Measurements from ENCODE around the gene RXFP4. TPM values are rescaled to one million over a fixed set of nuclear protein-coding genes. Genes with fewer than 3 reads are reported as not detected.

Gene RXFP4
- total and polyA plus RNA-seq, 2 of the 13 experiments (the other 11 are each of a cell fraction or from before 2014, with no cell fraction given), result 0.38 to 1.4 TPM

DNA sequence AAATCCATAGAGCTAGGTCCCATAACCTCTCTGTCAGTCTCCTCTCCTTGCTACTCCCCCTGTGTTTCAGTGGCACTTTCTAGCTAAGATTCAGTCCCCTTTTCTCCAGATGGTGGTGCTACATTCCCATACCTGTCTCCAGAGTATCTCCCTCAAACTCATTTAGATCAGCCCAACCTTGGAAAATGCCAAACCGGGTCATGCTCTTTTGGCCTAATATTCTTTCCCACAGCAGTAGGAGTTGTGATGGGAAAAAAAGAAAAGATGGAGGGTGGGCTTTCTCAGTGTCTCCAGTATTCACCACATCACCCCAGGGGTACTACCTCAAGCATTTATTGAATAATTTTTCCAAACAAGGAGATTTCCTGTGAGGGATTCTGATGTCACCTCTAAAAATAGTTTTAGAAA lies 3.2 kb upstream of the RXFP4 start (continued):
- TF ChIP-seq, protein P1, sequence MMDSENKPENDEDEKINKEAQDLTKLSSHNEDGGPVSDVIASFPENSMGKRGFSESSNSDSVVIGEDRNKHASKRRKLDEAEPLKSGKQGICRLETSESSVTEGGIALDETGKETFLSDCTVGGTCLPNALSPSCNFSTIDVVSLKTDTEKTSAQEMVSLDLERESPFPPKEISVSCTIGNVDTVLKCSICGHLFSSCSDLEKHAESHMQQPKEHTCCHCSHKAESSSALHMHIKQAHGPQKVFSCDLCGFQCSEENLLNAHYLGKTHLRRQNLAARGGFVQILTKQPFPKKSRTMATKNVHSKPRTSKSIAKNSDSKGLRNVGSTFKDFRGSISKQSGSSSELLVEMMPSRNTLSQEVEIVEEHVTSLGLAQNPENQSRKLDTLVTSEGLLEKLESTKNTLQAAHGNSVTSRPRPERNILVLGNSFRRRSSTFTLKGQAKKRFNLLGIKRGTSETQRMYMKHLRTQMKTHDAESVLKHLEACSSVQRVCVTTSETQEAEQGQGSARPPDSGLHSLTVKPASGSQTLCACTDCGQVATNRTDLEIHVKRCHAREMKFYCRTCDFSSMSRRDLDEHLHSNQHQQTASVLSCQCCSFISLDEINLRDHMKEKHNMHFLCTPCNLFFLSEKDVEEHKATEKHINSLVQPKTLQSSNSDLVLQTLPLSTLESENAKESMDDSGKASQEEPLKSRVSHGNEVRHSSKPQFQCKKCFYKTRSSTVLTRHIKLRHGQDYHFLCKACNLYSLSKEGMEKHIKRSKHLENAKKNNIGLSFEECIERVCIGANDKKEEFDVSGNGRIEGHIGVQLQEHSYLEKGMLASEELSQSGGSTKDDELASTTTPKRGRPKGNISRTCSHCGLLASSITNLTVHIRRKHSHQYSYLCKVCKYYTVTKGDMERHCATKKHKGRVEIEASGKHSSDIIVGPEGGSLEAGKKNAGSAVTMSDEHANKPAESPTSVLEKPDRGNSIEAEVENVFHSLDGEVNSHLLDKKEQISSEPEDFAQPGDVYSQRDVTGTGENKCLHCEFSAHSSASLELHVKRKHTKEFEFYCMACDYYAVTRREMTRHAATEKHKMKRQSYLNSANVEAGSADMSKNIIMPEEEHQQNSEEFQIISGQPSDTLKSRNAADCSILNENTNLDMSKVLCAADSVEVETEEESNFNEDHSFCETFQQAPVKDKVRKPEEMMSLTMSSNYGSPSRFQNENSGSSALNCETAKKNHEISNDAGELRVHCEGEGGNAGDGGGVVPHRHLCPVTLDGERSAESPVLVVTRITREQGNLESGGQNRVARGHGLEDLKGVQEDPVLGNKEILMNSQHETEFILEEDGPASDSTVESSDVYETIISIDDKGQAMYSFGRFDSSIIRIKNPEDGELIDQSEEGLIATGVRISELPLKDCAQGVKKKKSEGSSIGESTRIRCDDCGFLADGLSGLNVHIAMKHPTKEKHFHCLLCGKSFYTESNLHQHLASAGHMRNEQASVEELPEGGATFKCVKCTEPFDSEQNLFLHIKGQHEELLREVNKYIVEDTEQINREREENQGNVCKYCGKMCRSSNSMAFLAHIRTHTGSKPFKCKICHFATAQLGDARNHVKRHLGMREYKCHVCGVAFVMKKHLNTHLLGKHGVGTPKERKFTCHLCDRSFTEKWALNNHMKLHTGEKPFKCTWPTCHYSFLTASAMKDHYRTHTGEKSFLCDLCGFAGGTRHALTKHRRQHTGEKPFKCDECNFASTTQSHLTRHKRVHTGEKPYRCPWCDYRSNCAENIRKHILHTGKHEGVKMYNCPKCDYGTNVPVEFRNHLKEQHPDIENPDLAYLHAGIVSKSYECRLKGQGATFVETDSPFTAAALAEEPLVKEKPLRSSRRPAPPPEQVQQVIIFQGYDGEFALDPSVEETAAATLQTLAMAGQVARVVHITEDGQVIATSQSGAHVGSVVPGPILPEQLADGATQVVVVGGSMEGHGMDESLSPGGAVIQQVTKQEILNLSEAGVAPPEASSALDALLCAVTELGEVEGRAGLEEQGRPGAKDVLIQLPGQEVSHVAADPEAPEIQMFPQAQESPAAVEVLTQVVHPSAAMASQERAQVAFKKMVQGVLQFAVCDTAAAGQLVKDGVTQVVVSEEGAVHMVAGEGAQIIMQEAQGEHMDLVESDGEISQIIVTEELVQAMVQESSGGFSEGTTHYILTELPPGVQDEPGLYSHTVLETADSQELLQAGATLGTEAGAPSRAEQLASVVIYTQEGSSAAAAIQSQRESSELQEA (CRISPR knock-in tag; IDR thresholded peaks at IDR 0.05; ENCODE audit: not compliant biosample characterization), result no peak
- TF ChIP-seq, protein P2, sequence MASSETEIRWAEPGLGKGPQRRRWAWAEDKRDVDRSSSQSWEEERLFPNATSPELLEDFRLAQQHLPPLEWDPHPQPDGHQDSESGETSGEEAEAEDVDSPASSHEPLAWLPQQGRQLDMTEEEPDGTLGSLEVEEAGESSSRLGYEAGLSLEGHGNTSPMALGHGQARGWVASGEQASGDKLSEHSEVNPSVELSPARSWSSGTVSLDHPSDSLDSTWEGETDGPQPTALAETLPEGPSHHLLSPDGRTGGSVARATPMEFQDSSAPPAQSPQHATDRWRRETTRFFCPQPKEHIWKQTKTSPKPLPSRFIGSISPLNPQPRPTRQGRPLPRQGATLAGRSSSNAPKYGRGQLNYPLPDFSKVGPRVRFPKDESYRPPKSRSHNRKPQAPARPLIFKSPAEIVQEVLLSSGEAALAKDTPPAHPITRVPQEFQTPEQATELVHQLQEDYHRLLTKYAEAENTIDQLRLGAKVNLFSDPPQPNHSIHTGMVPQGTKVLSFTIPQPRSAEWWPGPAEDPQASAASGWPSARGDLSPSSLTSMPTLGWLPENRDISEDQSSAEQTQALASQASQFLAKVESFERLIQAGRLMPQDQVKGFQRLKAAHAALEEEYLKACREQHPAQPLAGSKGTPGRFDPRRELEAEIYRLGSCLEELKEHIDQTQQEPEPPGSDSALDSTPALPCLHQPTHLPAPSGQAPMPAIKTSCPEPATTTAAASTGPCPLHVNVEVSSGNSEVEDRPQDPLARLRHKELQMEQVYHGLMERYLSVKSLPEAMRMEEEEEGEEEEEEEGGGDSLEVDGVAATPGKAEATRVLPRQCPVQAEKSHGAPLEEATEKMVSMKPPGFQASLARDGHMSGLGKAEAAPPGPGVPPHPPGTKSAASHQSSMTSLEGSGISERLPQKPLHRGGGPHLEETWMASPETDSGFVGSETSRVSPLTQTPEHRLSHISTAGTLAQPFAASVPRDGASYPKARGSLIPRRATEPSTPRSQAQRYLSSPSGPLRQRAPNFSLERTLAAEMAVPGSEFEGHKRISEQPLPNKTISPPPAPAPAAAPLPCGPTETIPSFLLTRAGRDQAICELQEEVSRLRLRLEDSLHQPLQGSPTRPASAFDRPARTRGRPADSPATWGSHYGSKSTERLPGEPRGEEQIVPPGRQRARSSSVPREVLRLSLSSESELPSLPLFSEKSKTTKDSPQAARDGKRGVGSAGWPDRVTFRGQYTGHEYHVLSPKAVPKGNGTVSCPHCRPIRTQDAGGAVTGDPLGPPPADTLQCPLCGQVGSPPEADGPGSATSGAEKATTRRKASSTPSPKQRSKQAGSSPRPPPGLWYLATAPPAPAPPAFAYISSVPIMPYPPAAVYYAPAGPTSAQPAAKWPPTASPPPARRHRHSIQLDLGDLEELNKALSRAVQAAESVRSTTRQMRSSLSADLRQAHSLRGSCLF (CRISPR knock-in tag; IDR thresholded peaks at IDR 0.05; ENCODE audit: borderline replicate concordance), result no peak
- TF ChIP-seq ZNF350 (CRISPR knock-in tag; IDR thresholded peaks at IDR 0.05; ENCODE audit: borderline replicate concordance, low read depth) (no peak), ZKSCAN1 (IDR thresholded peaks at IDR 0.05; ENCODE audit: low read length) (no peak), ZKSCAN5 (CRISPR knock-in tag; IDR thresholded peaks at IDR 0.05) (no peak), ZNF383 (CRISPR knock-in tag; IDR thresholded peaks at IDR 0.05; ENCODE audit: borderline replicate concordance) (no peak), ZNF496 (CRISPR knock-in tag; IDR thresholded peaks at IDR 0.05; ENCODE audit: insufficient replicate concordance) (no peak), ZSCAN12 (CRISPR knock-in tag; IDR thresholded peaks at IDR 0.05) (no peak), KAT7 (CRISPR knock-in tag; IDR thresholded peaks at IDR 0.05; ENCODE audit: borderline replicate concordance) (no peak), PHF5A (CRISPR knock-in tag; IDR thresholded peaks at IDR 0.05; ENCODE audit: low read depth, unreplicated experiment) (peak; percentile 46), HNRNPL (IDR thresholded peaks at IDR 0.05; ENCODE audit: low read depth, low read length) (no peak)

Data from HepG2 (cell line).